Astrocyte (in vitro differentiated cells and primary cell): ENCODE data around the gene WSB2.

Experiments
- EZH2 ChIP-seq: IDR thresholded peaks from 2 replicates; pipeline ENCODE4 v1.6.1; 2012; ENCODE audit warnings: mild to moderate bottlenecking, low read length, inconsistent platforms; ENCODE audit not compliant: insufficient read depth
- TF ChIP-seq, protein P1 (sequence below): IDR thresholded peaks from 2 replicates; pipeline ENCODE4 v1.5.1; 2011; ENCODE audit warnings: low read depth, mild to moderate bottlenecking, inconsistent platforms, low read length, moderate library complexity; ENCODE audit not compliant: insufficient read depth

DNA sequence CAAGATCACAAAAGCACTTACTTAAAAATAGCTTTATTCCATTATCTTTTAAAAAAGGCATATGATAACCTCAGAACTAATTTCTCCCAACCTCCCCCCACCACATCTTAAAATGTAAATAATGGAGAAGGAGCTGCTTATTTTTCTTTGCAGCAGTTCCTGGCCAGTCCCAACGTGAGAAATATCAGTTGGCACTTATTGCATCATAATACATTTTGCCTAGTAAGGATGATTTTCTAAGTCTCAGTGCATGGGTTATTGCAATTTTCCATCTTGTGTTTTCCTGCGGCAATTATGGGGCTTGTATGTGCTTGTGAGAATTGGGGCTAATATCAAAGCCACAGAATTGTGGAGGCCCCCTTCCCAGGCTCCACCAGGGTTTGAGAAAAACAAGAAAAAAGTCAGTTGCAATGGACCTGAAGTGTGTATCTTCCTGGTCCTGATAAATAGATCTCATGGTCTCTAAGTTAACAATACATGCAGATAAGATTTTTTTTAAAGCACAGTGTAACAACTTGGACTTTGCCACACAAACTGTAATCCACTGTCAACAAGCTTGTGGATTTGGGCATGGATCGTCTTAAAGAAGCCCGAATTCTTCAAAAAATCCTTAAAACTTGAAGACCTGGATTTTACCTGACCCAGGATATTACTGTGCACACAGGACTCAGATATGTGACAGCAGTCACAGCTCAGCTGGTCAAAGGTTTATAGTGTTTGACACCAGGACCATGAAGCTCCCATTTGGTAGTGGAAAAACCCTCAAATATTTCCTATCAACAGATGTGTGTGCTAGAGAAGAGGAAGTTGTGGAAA is 2.8 kb upstream of the WSB2 start:
- TF ChIP-seq, protein P1, sequence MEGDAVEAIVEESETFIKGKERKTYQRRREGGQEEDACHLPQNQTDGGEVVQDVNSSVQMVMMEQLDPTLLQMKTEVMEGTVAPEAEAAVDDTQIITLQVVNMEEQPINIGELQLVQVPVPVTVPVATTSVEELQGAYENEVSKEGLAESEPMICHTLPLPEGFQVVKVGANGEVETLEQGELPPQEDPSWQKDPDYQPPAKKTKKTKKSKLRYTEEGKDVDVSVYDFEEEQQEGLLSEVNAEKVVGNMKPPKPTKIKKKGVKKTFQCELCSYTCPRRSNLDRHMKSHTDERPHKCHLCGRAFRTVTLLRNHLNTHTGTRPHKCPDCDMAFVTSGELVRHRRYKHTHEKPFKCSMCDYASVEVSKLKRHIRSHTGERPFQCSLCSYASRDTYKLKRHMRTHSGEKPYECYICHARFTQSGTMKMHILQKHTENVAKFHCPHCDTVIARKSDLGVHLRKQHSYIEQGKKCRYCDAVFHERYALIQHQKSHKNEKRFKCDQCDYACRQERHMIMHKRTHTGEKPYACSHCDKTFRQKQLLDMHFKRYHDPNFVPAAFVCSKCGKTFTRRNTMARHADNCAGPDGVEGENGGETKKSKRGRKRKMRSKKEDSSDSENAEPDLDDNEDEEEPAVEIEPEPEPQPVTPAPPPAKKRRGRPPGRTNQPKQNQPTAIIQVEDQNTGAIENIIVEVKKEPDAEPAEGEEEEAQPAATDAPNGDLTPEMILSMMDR, result no peak
- no peak for TF ChIP-seq EZH2
